GM23338 (cell line): ENCODE measurements around the gene ETV6.

Source experiments
- CREB1 ChIP-seq: fragments of 250-450 bp; sonication (Bioruptor Pico); IDR thresholded peaks from 2 replicates; pipeline ENCODE4 v1.5.0; 2020; ENCODE audit warnings: low read depth, mild to moderate bottlenecking, moderate library complexity
- CTCF ChIP-seq, 2 experiments: fragments of 200-600 bp in 1 of 2; sonication (generic) in 1 of 2; conservative IDR thresholded peaks; 2 replicates each; pipeline versions ENCODE4 v1.5.1 to v1.6.1; 2016 to 2017; ENCODE audit warnings: antibody characterized with exemption in 2 of 2, low read depth in 2 of 2, mild to moderate bottlenecking in 2 of 2, moderate library complexity in 1 of 2
- ETS1 ChIP-seq: IDR thresholded peaks from 2 replicates; pipeline ENCODE4 v1.6.1; 2016; ENCODE audit warnings: antibody characterized with exemption
- EZH2 ChIP-seq: fragments of 200-600 bp; sonication (generic); IDR thresholded peaks from one replicate; pipeline ENCODE4 v1.8.0; 2017; ENCODE audit warnings: antibody characterized with exemption, mild to moderate bottlenecking, low read depth; ENCODE audit not compliant: unreplicated experiment
- EZH2phosphoT487 ChIP-seq: fragments of 200-600 bp; sonication (generic); IDR thresholded peaks from one replicate; pipeline ENCODE4 v1.8.1; 2018; ENCODE audit warnings: antibody characterized with exemption; ENCODE audit not compliant: unreplicated experiment
- JUNB ChIP-seq: IDR thresholded peaks from one replicate; pipeline ENCODE4 v1.6.1; 2016; ENCODE audit warnings: antibody characterized with exemption; ENCODE audit not compliant: unreplicated experiment
- NANOG ChIP-seq: IDR thresholded peaks from 2 replicates; pipeline ENCODE4 v1.6.1; 2016; ENCODE audit warnings: antibody characterized with exemption, borderline replicate concordance
- POLR2AphosphoS5 ChIP-seq: IDR thresholded peaks from 2 replicates; pipeline ENCODE4 v1.6.1; 2016; ENCODE audit warnings: antibody characterized with exemption, low read depth
- REST ChIP-seq: IDR thresholded peaks from one replicate; pipeline ENCODE4 v1.6.1; 2018; ENCODE audit warnings: antibody characterized with exemption; ENCODE audit not compliant: unreplicated experiment
- STAT1 ChIP-seq: IDR thresholded peaks from one replicate; pipeline ENCODE4 v1.6.1; 2016; ENCODE audit warnings: antibody characterized with exemption; ENCODE audit not compliant: unreplicated experiment
- ZNF114 ChIP-seq: fragments of 250-450 bp; sonication (Bioruptor Pico); IDR thresholded peaks from 2 replicates; pipeline ENCODE4 v1.5.0; 2020; ENCODE audit warnings: mild to moderate bottlenecking, moderate library complexity
- ZNF331 ChIP-seq: fragments of 250-450 bp; sonication (Bioruptor Pico); IDR thresholded peaks from 2 replicates; pipeline ENCODE4 v1.5.0; 2020; ENCODE audit warnings: low read depth, mild to moderate bottlenecking, moderate library complexity
- ZNF462 ChIP-seq: fragments of 250-450 bp; sonication (Bioruptor Pico); IDR thresholded peaks from 2 replicates; pipeline ENCODE4 v1.5.0; 2020; ENCODE audit warnings: mild to moderate bottlenecking, moderate library complexity

- TF ChIP-seq POLR2AphosphoS5 (no peak), EZH2 (no peak), CTCF (conservative IDR thresholded peaks at IDR 0.05; ENCODE audit: low read depth in 2 of 2) (no peak), EZH2phosphoT487 (no peak), ZNF331 (no peak), REST (no peak), CREB1 (CRISPR knock-in tag) (no peak), ZNF462 (CRISPR knock-in tag) (no peak), JUNB (no peak), ETS1 (no peak), STAT1 (no peak), NANOG (no peak), ZNF114 (CRISPR knock-in tag) (no peak)
Measured at GRCh38 chr12:11756022-11756421, 106.5 kb downstream of the ETV6 start.
